Measurements from ENCODE around the gene GJD4. TPM values are rescaled to one million over a fixed set of nuclear protein-coding genes. Genes with fewer than 3 reads are reported as not detected.

GJD4 gene
- total and polyA plus RNA-seq, 4 donors, result not detected

GRCh38 chr10:35592441-35592840, 12.7 kb upstream of the GJD4 start:
- TF ChIP-seq EGR1 (IDR thresholded peaks at IDR 0.05; ENCODE audit: low read depth in 2 of 2) (no peak), FOXA2 (IDR thresholded peaks at IDR 0.05) (no peak), YY1 (IDR thresholded peaks at IDR 0.05) (no peak), FOXA1 (IDR thresholded peaks at IDR 0.05) (no peak), HNF4G (IDR thresholded peaks at IDR 0.05) (no peak), NR2F2 (IDR thresholded peaks at IDR 0.05) (no peak), ZBTB33 (IDR thresholded peaks at IDR 0.05) (no peak), RAD21 (IDR thresholded peaks at IDR 0.05) (no peak), RXRA (IDR thresholded peaks at IDR 0.05) (no peak), SP1 (IDR thresholded peaks at IDR 0.05) (no peak), GABPA (IDR thresholded peaks at IDR 0.05 in 1 of 2, conservative IDR thresholded peaks at IDR 0.05 in 1 of 2) (no peak), ATF3 (IDR thresholded peaks at IDR 0.05) (no peak), HNF4A (conservative IDR thresholded peaks at IDR 0.05) (no peak), JUND (IDR thresholded peaks at IDR 0.05) (no peak), TAF1 (conservative IDR thresholded peaks at IDR 0.05) (no peak), CTCF (IDR thresholded peaks at IDR 0.05; ENCODE audit: low read depth, low read length, missing input control) (no peak), REST (IDR thresholded peaks at IDR 0.05) (no peak)
- TF ChIP-seq, protein P1, sequence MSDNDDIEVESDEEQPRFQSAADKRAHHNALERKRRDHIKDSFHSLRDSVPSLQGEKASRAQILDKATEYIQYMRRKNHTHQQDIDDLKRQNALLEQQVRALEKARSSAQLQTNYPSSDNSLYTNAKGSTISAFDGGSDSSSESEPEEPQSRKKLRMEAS (IDR thresholded peaks at IDR 0.05), result no peak
- Histone ChIP-seq H3K27ac (ENCODE audit: low read depth in 1 of 2, low read length in 2 of 2) (no peak overlapping the region), H3K36me3 (ENCODE audit: control insufficient read depth in 4 of 4, insufficient read depth in 3 of 4, low read depth in 1 of 4, low read length in 3 of 4) (no peaks in the 10 kb centered on the region), H3K4me3 (ENCODE audit: low read depth in 1 of 3, low read length in 3 of 3) (no peak overlapping the region), H3K27me3 (ENCODE audit: control insufficient read depth in 4 of 4, insufficient read depth in 4 of 4, low read length in 3 of 4) (no peaks in the 10 kb centered on the region), H3K9me3 (ENCODE audit: control insufficient read depth in 4 of 4, low read length in 3 of 4) (peaks cover 0 to 6% (median 3%) of the 10 kb centered on the region in 4 donors), H3K9ac (ENCODE audit: low read depth in 1 of 2, low read length in 2 of 2) (no peak overlapping the region), H3K4me1 (ENCODE audit: control insufficient read depth in 4 of 4, insufficient read depth in 4 of 4, low read length in 3 of 4) (no peaks in the 10 kb centered on the region)
- no peak for DNase-seq (ENCODE audit: low spot score)
- WGBS, result 92% methylated on average over 4 of the region's 4 CpGs
